NCI-H146 (cell line): ENCODE measurements around the gene TMEM150C.
"Not testable (repeated sequence)": the region's sequence is repeated elsewhere in the genome, so short reads cannot be mapped to it uniquely, and the experiment has no call there.

Source experiments
- DNase-seq: peaks from one replicate; lab custom pipeline; 2025; lab: John Stamatoyannopoulos, UW

TMEM150C gene

GRCh38 chr4:82569076-82569475 is 7.3 kb upstream of the TMEM150C start:
- DNase-seq, result no peak

- DNase-seq, result no peak
These were observed 5.7 kb upstream of the TMEM150C start for GRCh38 chr4:82567444-82567843.

- DNase-seq, result peak; percentile 48
These were observed 721 bp upstream of the TMEM150C start for GRCh38 chr4:82562564-82562854.

GRCh38 chr4:82560853-82561785 is 669 bp downstream of the TMEM150C start:
- DNase-seq, result peak; percentile 51

GRCh38 chr4:82559735-82560120 is 2.1 kb downstream of the TMEM150C start:
- DNase-seq, result no peak

- not testable (repeated sequence) for DNase-seq
These were observed 2.6 kb downstream of the TMEM150C start for GRCh38 chr4:82559090-82559734.

GRCh38 chr4:82555276-82555675 is 6.5 kb downstream of the TMEM150C start:
- no peak for DNase-seq

- DNase-seq, result no peak
These were observed 8.8 kb downstream of the TMEM150C start for GRCh38 chr4:82553020-82553419.

GRCh38 chr4:82551734-82552133 is 10.1 kb downstream of the TMEM150C start:
- no peak for DNase-seq

- DNase-seq, result not testable (repeated sequence)
These were observed 13.9 kb downstream of the TMEM150C start for GRCh38 chr4:82547850-82548249.

GRCh38 chr4:82543131-82543530 is 18.7 kb downstream of the TMEM150C start:
- DNase-seq, result no peak

- no peak for DNase-seq
These were observed 19.1 kb downstream of the TMEM150C start for GRCh38 chr4:82542642-82543041.

GRCh38 chr4:82529322-82529721 is 32.5 kb downstream of the TMEM150C start:
- DNase-seq, result no peak

- DNase-seq, result no peak
These were observed 32.9 kb downstream of the TMEM150C start for GRCh38 chr4:82528868-82529267.

GRCh38 chr4:82528074-82528473 is 33.7 kb downstream of the TMEM150C start:
- no peak for DNase-seq

- peak; percentile 42 for DNase-seq
These were observed 36.4 kb downstream of the TMEM150C start for GRCh38 chr4:82525307-82525911.

- DNase-seq, result peak; percentile 50
These were observed 37.1 kb downstream of the TMEM150C start for GRCh38 chr4:82524570-82525152.

GRCh38 chr4:82523179-82523578 is 38.6 kb downstream of the TMEM150C start:
- DNase-seq, result peak; percentile 62

GRCh38 chr4:82522472-82522871 is 39.3 kb downstream of the TMEM150C start:
- DNase-seq, result no peak

- no peak for DNase-seq
These were observed 40.5 kb downstream of the TMEM150C start for GRCh38 chr4:82521283-82521682.

GRCh38 chr4:82519776-82520175 is 42.0 kb downstream of the TMEM150C start:
- no peak for DNase-seq

- no peak for DNase-seq
These were observed 42.7 kb downstream of the TMEM150C start for GRCh38 chr4:82519072-82519471.

GRCh38 chr4:82517043-82517442 is 44.7 kb downstream of the TMEM150C start:
- no peak for DNase-seq
